IMR-90 (cell line): ENCODE measurements around the gene CACNA2D1. TPM values are rescaled to one million over a fixed set of nuclear protein-coding genes. Genes with fewer than 3 reads are reported as not detected.
A peak's percentile ranks its signal among the peaks of the same experiment; 100 is the strongest.

Source experiments
- ATAC-seq: fragments of 200-7000 bp; cut with Tn5 transposase; 2 replicates; pipeline ENCODE4 v1.9.1; 2020; ENCODE audit warnings: low read depth, mild to moderate bottlenecking, moderate library complexity
- BruUV-seq: library from RNA; stranded (reverse); fragments of 400-500 nt; replicated peaks from 2 replicates; lab custom pipeline; 2021; lab: Mats Ljungman, UMichigan
- CTCF ChIA-PET: fragments of 300-600 bp; formaldehyde crosslinking; extraction: SDS; loops from one replicate; lab custom pipeline; 2021; ENCODE audit warnings: antibody characterized with exemption; lab: Yijun Ruan, JAX
- POLR2A ChIA-PET: fragments of 300-600 bp; sonication (Branson Sonifier 250); formaldehyde crosslinking; loops from one replicate; lab custom pipeline; 2022; ENCODE audit warnings: antibody characterized with exemption; ENCODE audit not compliant: unreplicated experiment; lab: Charles Lee
- DNase-seq: peaks from one replicate; pipeline ENCODE4 v3.0.0; 2013
- H2AFZ ChIP-seq: replicated peaks from 2 replicates; pipeline ENCODE3; 2013; ENCODE audit warnings: low read length, mild to moderate bottlenecking; ENCODE audit not compliant: poor library complexity
- H2AK5ac ChIP-seq: 2 replicates; pipeline ENCODE4 v1.6.1; 2013; ENCODE audit warnings: low read depth, low read length, inconsistent platforms
- H2AK9ac ChIP-seq: replicated peaks from 2 replicates; pipeline ENCODE3; 2013; ENCODE audit warnings: mild to moderate bottlenecking, low read depth, low read length, moderate library complexity; ENCODE audit not compliant: poor library complexity
- H2BK120ac ChIP-seq: 2 replicates; pipeline ENCODE4 v1.6.1; 2013; ENCODE audit warnings: low read depth, low read length, inconsistent platforms
- H2BK15ac ChIP-seq: 3 replicates; pipeline ENCODE4 v1.6.1; 2013; ENCODE audit warnings: low read depth, low read length, inconsistent platforms
- H2BK20ac ChIP-seq: 2 replicates; pipeline ENCODE4 v1.6.1; 2013; ENCODE audit warnings: low read depth, mild to moderate bottlenecking, inconsistent platforms, low read length, moderate library complexity
- H2BK5ac ChIP-seq: 2 replicates; pipeline ENCODE4 v1.6.1; 2013; ENCODE audit warnings: mild to moderate bottlenecking, low read depth, low read length, inconsistent platforms; ENCODE audit not compliant: poor library complexity, severe bottlenecking
- H3K14ac ChIP-seq: replicated peaks from 2 replicates; pipeline ENCODE4 v1.6.1; 2013; ENCODE audit warnings: low read depth, low read length, inconsistent platforms
- H3K18ac ChIP-seq: 2 replicates; pipeline ENCODE4 v1.6.1; 2013; ENCODE audit warnings: low read depth, low read length, control low read depth
- H3K23ac ChIP-seq: 2 replicates; pipeline ENCODE4 v1.6.1; 2013; ENCODE audit warnings: low read depth, low read length, inconsistent platforms
- H3K27ac ChIP-seq: 2 replicates; pipeline ENCODE4 v1.5.1; 2013; ENCODE audit warnings: mild to moderate bottlenecking, control low read depth, low read length; ENCODE audit not compliant: insufficient read depth
- H3K27me3 ChIP-seq: 2 replicates; pipeline ENCODE4 v1.6.1; 2013; ENCODE audit warnings: low read length; ENCODE audit not compliant: control insufficient read depth, insufficient read depth
- H3K36me3 ChIP-seq: 2 replicates; pipeline ENCODE4 v1.6.1; 2013; ENCODE audit warnings: low read length, mixed read lengths; ENCODE audit not compliant: control insufficient read depth, insufficient read depth
- H3K4ac ChIP-seq: 2 replicates; pipeline ENCODE4 v1.6.1; 2013; ENCODE audit warnings: low read depth, low read length, inconsistent platforms
- H3K4me1 ChIP-seq: 2 replicates; pipeline ENCODE4 v1.6.1; 2013; ENCODE audit warnings: low read length, mixed read lengths; ENCODE audit not compliant: control insufficient read depth, insufficient read depth
- H3K4me2 ChIP-seq: 2 replicates; pipeline ENCODE4 v1.6.1; 2013; ENCODE audit warnings: low read depth, mild to moderate bottlenecking, control low read depth, low read length, moderate library complexity
- H3K4me3 ChIP-seq: 2 replicates; pipeline ENCODE4 v1.5.1; 2013; ENCODE audit warnings: low read depth, mild to moderate bottlenecking, control low read depth, low read length, moderate library complexity; ENCODE audit not compliant: insufficient read depth
- H3K56ac ChIP-seq: 2 replicates; pipeline ENCODE4 v1.6.1; 2013; ENCODE audit warnings: low read length, inconsistent platforms; ENCODE audit not compliant: insufficient read depth; ENCODE audit errors: extremely low read depth
- H3K79me1 ChIP-seq, 2 experiments: 2 replicates each; pipeline ENCODE4 v1.6.1; 2013; ENCODE audit warnings: low read length in 2 of 2, inconsistent platforms in 1 of 2, low read depth in 1 of 2
- H3K9ac ChIP-seq: 2 replicates; pipeline ENCODE4 v1.6.1; 2013; ENCODE audit warnings: low read depth, low read length, control low read depth
- H3K9me1 ChIP-seq: 2 replicates; pipeline ENCODE4 v1.6.1; 2013; ENCODE audit warnings: low read length, inconsistent platforms; ENCODE audit not compliant: insufficient read depth
- H3K9me3 ChIP-seq: 2 replicates; pipeline ENCODE4 v1.6.1; 2013; ENCODE audit warnings: low read length; ENCODE audit not compliant: control insufficient read depth, insufficient read depth
- H4K20me1 ChIP-seq: 2 replicates; pipeline ENCODE4 v1.6.1; 2013; ENCODE audit warnings: low read length, inconsistent platforms; ENCODE audit not compliant: insufficient read depth
- H4K5ac ChIP-seq: 2 replicates; pipeline ENCODE4 v1.6.1; 2013; ENCODE audit warnings: mild to moderate bottlenecking, low read depth, low read length, control low read depth
- H4K8ac ChIP-seq, 2 experiments: 2 replicates each; pipeline ENCODE4 v1.6.1; 2013; ENCODE audit warnings: low read depth in 2 of 2, low read length in 2 of 2, control low read depth in 1 of 2, inconsistent platforms in 1 of 2
- H4K91ac ChIP-seq: 2 replicates; pipeline ENCODE4 v1.6.1; 2013; ENCODE audit warnings: low read depth, low read length, inconsistent platforms; ENCODE audit not compliant: insufficient read depth
- BHLHE40 ChIP-seq: fragments of 150-350 bp; IDR thresholded peaks from 2 replicates; pipeline ENCODE4 v1.6.1; 2016; ENCODE audit warnings: mild to moderate bottlenecking, low read depth, low read length
- CEBPB ChIP-seq: IDR thresholded peaks from 2 replicates; pipeline ENCODE4 v1.6.1; 2012; ENCODE audit warnings: low read depth, low read length, improper control_type of control experiment
- CHD1 ChIP-seq: IDR thresholded peaks from 2 replicates; pipeline ENCODE4 v1.6.1; 2012; ENCODE audit warnings: low read depth, low read length, improper control_type of control experiment
- CTCF ChIP-seq: conservative IDR thresholded peaks from 2 replicates; pipeline ENCODE4 v1.5.1; 2012; ENCODE audit warnings: mild to moderate bottlenecking, low read depth, low read length, improper control_type of control experiment
- ELK1 ChIP-seq: fragments of 150-350 bp; IDR thresholded peaks from 2 replicates; pipeline ENCODE4 v1.6.1; 2016; ENCODE audit warnings: low read depth, mild to moderate bottlenecking, low read length, moderate library complexity, borderline replicate concordance
- FOS ChIP-seq: fragments of 150-350 bp; IDR thresholded peaks from 2 replicates; pipeline ENCODE4 v1.6.1; 2016; ENCODE audit warnings: low read depth, low read length
- MAFK ChIP-seq: IDR thresholded peaks from 2 replicates; pipeline ENCODE4 v1.6.1; 2012; ENCODE audit warnings: low read depth, low read length, improper control_type of control experiment
- MAZ ChIP-seq: IDR thresholded peaks from 2 replicates; pipeline ENCODE4 v1.6.1; 2012; ENCODE audit warnings: low read depth, mild to moderate bottlenecking, low read length, improper control_type of control experiment, moderate library complexity, borderline replicate concordance
- MXI1 ChIP-seq: IDR thresholded peaks from 2 replicates; pipeline ENCODE4 v1.6.1; 2012; ENCODE audit warnings: low read depth, mild to moderate bottlenecking, low read length, moderate library complexity, borderline replicate concordance
- NFE2L2 ChIP-seq: fragments of 150-350 bp; IDR thresholded peaks from 2 replicates; pipeline ENCODE4 v1.6.1; 2016; ENCODE audit warnings: low read depth, mild to moderate bottlenecking, low read length
- POLR2A ChIP-seq: IDR thresholded peaks from 2 replicates; pipeline ENCODE4 v1.6.1; 2012; ENCODE audit warnings: mild to moderate bottlenecking, low read depth, low read length
- RAD21 ChIP-seq: IDR thresholded peaks from 2 replicates; pipeline ENCODE4 v1.6.1; 2012; ENCODE audit warnings: low read length, improper control_type of control experiment
- RCOR1 ChIP-seq: IDR thresholded peaks from 2 replicates; pipeline ENCODE4 v1.6.1; 2012; ENCODE audit warnings: mild to moderate bottlenecking, low read length, improper control_type of control experiment; ENCODE audit not compliant: insufficient replicate concordance
- RFX5 ChIP-seq: IDR thresholded peaks from 2 replicates; pipeline ENCODE4 v1.8.0; 2012; ENCODE audit warnings: low read depth, mild to moderate bottlenecking, low read length, moderate library complexity
- SMC3 ChIP-seq: fragments of 150-350 bp; IDR thresholded peaks from 2 replicates; pipeline ENCODE4 v1.6.1; 2016; ENCODE audit warnings: low read depth, mild to moderate bottlenecking, antibody characterized with exemption, low read length, moderate library complexity
- USF2 ChIP-seq: fragments of 150-350 bp; IDR thresholded peaks from 2 replicates; pipeline ENCODE4 v1.6.1; 2017; ENCODE audit warnings: mild to moderate bottlenecking, antibody characterized with exemption, low read length, low read depth
- WGBS, 2 experiments: methylation state at CpG; one replicate each; pipeline versions ENCODE4 v1.1.5 to v1.1.7; 2013; ENCODE audit warnings: missing lambda C conversion rate in 2 of 2; ENCODE audit not compliant: insufficient read length in 1 of 2; ENCODE audit errors: extremely low coverage in 2 of 2; 5-methylcytosine and 5-hydroxymethylcytosine counted together
- dilution Hi-C: fragments of 300-500 bp; cut with HindIII; formaldehyde crosslinking; loops from one replicate; pipeline ENCODE4 v1.14.3; 2018; ENCODE audit warnings: low sequenced_read_pairs; ENCODE audit not compliant: unreplicated experiment
- in situ Hi-C: fragments of 300-500 bp; cut with MboI; formaldehyde crosslinking; loops from 3 replicates; pipeline ENCODE4 v1.14.3; 2019; ENCODE audit warnings: low sequenced_read_pairs, inconsistent platforms, mixed read lengths
- intact Hi-C: fragments of 100-400 bp; cut with micrococcal nuclease; formaldehyde crosslinking; loops from 2 replicates; pipeline ENCODE4 v1.10.0; 2022
- polyA plus RNA-seq, 3 experiments: library from polyadenylated mRNA; depleted of rRNA; stranded (reverse); fragments of >200 nt; gene quantifications; 2 replicates each; pipeline ENCODE4 v1.2.3, GENCODE V29; 2012; ENCODE audit warnings: low replicate concordance in 1 of 3
- total RNA-seq: library from RNA; depleted of rRNA; stranded (reverse); fragments of >200 nt; gene quantifications from 2 replicates; pipeline ENCODE4 v1.2.3, GENCODE V29; 2012

Gene CACNA2D1
- total and polyA plus RNA-seq, 2 of the 4 experiments (the other 2 are of a cell fraction), result 5.8 to 21.9 TPM

GRCh38 chr7:82056282-82056681, 387.3 kb downstream of the CACNA2D1 start:
- H3K27ac ChIP-seq, result no peak overlapping the region
- no peak overlapping the region for H2BK120ac ChIP-seq
- H2AFZ ChIP-seq, result no peak overlapping the region
- dilution Hi-C loops, result no loop called here
- ChIA-PET CTCF (no interaction called here), POLR2A (no interaction called here)
- peaks cover 2% of the 10 kb centered on the region; the same call in 1 of the 2 replicates for H3K4me1 ChIP-seq
- H3K9me3 ChIP-seq, result no peaks in the 10 kb centered on the region
- intact Hi-C loops, result no loop called here
- no peak overlapping the region for H3K4me2 ChIP-seq
- H3K56ac ChIP-seq, result no peak overlapping the region
- peak; percentile 31 for DNase-seq
- no CpG with 5 or more reads among the region's 2 CpGs for WGBS, 2 experiments
- no peak overlapping the region for H3K4me3 ChIP-seq
- H3K9me1 ChIP-seq, result no peaks in the 10 kb centered on the region
- no peak overlapping the region for H3K14ac ChIP-seq
- no peak overlapping the region for H4K91ac ChIP-seq
- no peaks in the 10 kb centered on the region for H3K27me3 ChIP-seq
- H4K20me1 ChIP-seq, result no peaks in the 10 kb centered on the region
- H4K5ac ChIP-seq, result no peak overlapping the region
- no peak overlapping the region for H3K4ac ChIP-seq
- H2BK5ac ChIP-seq, result no peak overlapping the region
- in situ Hi-C loops, result loop anchor here (10.0 kb wide), 1 partner anchor 169 kb away; no protein-coding TSS in a partner anchor
- BruUV-seq, result no TSS peak
- H2BK15ac ChIP-seq, result no peak overlapping the region
- no peak overlapping the region for H4K8ac ChIP-seq
- H3K23ac ChIP-seq, result no peak overlapping the region
- TF ChIP-seq BHLHE40 (no peak), NFE2L2 (no peak), RAD21 (no peak), SMC3 (no peak), RCOR1 (no peak), MAFK (no peak), FOS (no peak), CEBPB (no peak), POLR2A (no peak), CHD1 (no peak), ELK1 (no peak), CTCF (no peak), USF2 (no peak), MAZ (no peak), MXI1 (no peak), RFX5 (no peak)
- no peak for ATAC-seq
- no peak overlapping the region for H3K18ac ChIP-seq
- H2AK9ac ChIP-seq, result no peak overlapping the region
- no peak overlapping the region for H2BK20ac ChIP-seq
- H3K9ac ChIP-seq, result no peak overlapping the region
- H2AK5ac ChIP-seq, result no peak overlapping the region
- no peaks in the 10 kb centered on the region; the same call in 1 of the 2 replicates for H3K36me3 ChIP-seq
- no peaks in the 10 kb centered on the region for H3K79me1 ChIP-seq
